ENCODE measurements around the gene TCOF1.
"Not testable (repeated sequence)": the region's sequence is repeated elsewhere in the genome, so short reads cannot be mapped to it uniquely, and the experiment has no call there.

The TCOF1 gene

DNA sequence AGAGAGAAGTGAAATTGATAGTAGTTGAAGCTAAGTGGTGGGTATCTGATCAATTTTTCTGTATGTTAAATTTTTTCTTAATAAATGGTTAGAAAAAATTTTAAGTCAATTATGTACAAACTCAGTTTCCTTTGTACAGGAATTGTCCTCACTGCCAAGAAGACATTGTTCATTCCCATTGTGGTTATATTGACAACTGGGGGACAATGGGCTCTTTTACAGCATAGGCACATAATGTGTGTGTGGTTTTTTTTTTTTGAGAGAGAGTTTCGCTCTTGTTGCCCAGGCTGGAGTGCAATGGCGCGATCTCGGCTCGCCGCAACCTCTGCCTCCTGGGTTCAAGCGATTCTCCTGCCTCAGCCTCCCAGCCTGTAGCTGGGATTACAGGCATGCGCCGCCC, 68.7 kb downstream of the TCOF1 start:
- not testable (repeated sequence) for H3K27me3 ChIP-seq (ENCODE audit: low read depth, low read length); H3K4me1 ChIP-seq (ENCODE audit: control insufficient read depth in 1 of 2, insufficient read depth in 2 of 2, low read length in 2 of 2); H3K27ac ChIP-seq (ENCODE audit: low read length); H3K36me3 ChIP-seq (ENCODE audit: control insufficient read depth in 1 of 2, insufficient read depth in 2 of 2, low read length in 2 of 2); H3K4me3 ChIP-seq (ENCODE audit: low read depth in 1 of 2, low read length in 2 of 2); H3K9me3 ChIP-seq (ENCODE audit: control insufficient read depth in 1 of 2, low read length in 2 of 2)

DNA sequence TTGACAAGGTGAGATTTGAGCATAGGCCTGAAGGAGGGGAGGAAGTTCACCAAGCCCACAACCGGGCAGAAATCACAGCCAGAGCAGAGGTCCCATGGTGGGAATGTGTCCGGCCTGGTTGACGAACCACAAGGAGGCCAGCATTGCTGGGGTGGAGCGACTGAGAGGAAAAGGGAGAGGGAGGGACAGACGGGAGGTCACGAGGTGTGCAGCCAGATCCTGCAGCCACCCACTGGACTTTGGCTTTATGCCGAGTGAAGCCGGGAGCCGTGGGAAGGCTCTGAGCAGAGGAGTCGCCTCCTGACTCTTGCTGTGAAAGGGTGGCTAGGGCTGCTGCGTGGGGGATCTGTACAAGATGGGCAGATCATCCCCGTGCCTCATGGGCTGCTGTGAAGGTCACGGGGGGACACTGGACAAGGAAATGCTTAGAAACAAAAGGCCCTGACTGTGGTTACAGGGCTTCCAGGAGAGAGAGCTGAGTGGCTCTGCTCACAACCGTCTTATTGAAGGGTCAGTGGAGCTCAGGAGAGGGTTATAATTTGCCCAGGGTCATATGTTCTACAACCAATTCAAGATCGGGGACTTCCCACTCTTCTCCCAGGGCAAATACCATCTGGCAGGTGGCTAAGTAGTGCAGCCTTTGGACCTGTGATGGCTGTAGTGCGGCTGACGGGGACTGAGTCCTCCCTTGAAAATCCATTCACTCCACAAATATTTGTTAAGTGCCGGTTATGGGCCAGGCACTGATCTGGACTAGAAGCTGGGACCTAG, 70.8 kb downstream of the TCOF1 start:
- Histone ChIP-seq H3K9me3 (ENCODE audit: control insufficient read depth in 1 of 2, low read length in 2 of 2) (no peaks in the 10 kb centered on the region), H3K27ac (ENCODE audit: low read length) (no peak overlapping the region), H3K4me1 (ENCODE audit: control insufficient read depth in 1 of 2, insufficient read depth in 2 of 2, low read length in 2 of 2) (peaks cover 0 to 4% of the 10 kb centered on the region in 2 donors), H3K4me3 (ENCODE audit: low read depth in 1 of 2, low read length in 2 of 2) (no peak overlapping the region), H3K27me3 (ENCODE audit: low read depth, low read length) (no peaks in the 10 kb centered on the region), H3K36me3 (ENCODE audit: control insufficient read depth in 1 of 2, insufficient read depth in 2 of 2, low read length in 2 of 2) (no peaks in the 10 kb centered on the region)

DNA sequence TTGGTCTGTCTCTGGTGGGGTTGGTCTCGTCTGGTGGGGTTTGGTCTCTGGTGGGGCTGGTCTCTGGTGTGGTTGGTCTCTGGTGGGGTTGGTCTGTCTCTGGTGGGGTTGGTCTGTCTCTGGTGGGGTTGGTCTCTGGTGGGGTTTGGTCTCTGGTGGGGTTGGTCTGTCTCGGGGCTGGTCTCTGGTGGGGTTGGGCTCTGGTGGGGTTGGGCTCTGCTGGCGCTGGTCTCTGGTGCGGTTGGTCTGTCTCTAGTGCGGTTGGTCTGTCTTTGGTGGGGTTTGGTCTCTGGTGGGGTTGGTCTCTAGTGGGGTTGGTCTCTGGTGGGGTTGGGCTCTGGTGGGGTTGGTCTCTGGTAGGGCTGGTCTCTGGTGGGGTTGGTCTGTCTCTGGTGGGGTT, 71.5 kb downstream of the TCOF1 start:
- Histone ChIP-seq H3K9me3 (ENCODE audit: control insufficient read depth in 1 of 2, low read length in 2 of 2) (no peaks in the 10 kb centered on the region), H3K36me3 (ENCODE audit: control insufficient read depth in 1 of 2, insufficient read depth in 2 of 2, low read length in 2 of 2) (no peaks in the 10 kb centered on the region), H3K27ac (ENCODE audit: low read length) (no peak overlapping the region)

DNA sequence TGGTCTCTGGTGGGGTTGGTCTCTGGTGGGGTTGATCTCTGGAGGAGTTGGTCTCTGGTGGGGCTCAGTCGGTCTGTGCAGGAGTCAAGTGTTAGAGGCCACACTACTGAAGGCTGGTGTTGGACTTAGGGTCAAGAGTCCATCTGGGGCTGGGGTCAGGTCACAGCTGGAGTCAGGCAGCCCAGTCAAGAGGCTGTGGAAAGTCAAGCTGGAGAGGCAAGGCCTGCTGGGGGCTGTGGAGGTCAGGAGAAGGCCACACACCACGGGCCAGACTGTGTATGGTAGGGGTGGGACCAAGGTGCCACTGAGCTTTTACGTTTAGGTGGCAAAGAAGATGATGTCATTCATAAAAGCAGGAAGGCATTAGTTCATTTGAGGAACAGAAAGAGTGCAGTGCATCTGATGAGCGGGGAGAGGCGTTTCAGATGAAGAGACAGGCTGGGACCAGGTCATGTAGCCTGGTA, 71.9 kb downstream of the TCOF1 start:
- no peak overlapping the region for H3K27ac ChIP-seq (ENCODE audit: low read length)
- H3K9me3 ChIP-seq (ENCODE audit: control insufficient read depth in 1 of 2, low read length in 2 of 2): no peaks in the 10 kb centered on the region
- peaks cover 0 to 4% of the 10 kb centered on the region in 2 donors for H3K4me1 ChIP-seq (ENCODE audit: control insufficient read depth in 1 of 2, insufficient read depth in 2 of 2, low read length in 2 of 2)
- no peaks in the 10 kb centered on the region for H3K36me3 ChIP-seq (ENCODE audit: control insufficient read depth in 1 of 2, insufficient read depth in 2 of 2, low read length in 2 of 2)
- H3K4me3 ChIP-seq (ENCODE audit: low read depth in 1 of 2, low read length in 2 of 2): no peak overlapping the region
- no peaks in the 10 kb centered on the region for H3K27me3 ChIP-seq (ENCODE audit: low read depth, low read length)

More for the DNA sequence above, 71.5 kb downstream of the TCOF1 start:
- H3K4me3 ChIP-seq (ENCODE audit: low read depth in 1 of 2, low read length in 2 of 2): no peak overlapping the region
- no peaks in the 10 kb centered on the region for H3K27me3 ChIP-seq (ENCODE audit: low read depth, low read length)
- H3K4me1 ChIP-seq (ENCODE audit: control insufficient read depth in 1 of 2, insufficient read depth in 2 of 2, low read length in 2 of 2): peaks cover 0 to 4% of the 10 kb centered on the region in 2 donors

DNA sequence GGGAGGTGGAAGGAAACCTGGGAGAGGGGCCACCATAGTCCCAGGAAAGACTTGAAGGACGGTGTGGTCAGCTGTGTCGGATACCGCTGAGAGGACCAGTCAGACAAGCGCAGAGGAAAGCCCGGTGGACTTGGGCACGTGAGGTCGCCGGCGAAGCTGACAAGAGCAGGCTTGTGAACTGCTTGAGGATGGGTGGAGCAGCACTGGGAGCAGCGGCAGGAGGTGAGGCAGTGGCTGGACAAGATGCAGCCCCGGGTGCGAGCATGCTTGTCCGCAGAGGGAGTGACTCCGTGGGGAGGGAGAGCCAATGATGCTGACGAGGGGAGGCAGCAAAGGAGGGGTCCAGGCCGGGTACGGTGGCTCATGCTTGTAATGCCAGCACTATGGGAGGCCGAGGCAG, 73.6 kb downstream of the TCOF1 start:
- Histone ChIP-seq H3K4me1 (ENCODE audit: control insufficient read depth in 1 of 2, insufficient read depth in 2 of 2, low read length in 2 of 2) (peaks cover 0 to 4% of the 10 kb centered on the region in 2 donors), H3K9me3 (ENCODE audit: control insufficient read depth in 1 of 2, low read length in 2 of 2) (no peaks in the 10 kb centered on the region), H3K27ac (ENCODE audit: low read length) (no peak overlapping the region), H3K4me3 (ENCODE audit: low read depth in 1 of 2, low read length in 2 of 2) (no peak overlapping the region), H3K36me3 (ENCODE audit: control insufficient read depth in 1 of 2, insufficient read depth in 2 of 2, low read length in 2 of 2) (no peaks in the 10 kb centered on the region), H3K27me3 (ENCODE audit: low read depth, low read length) (no peaks in the 10 kb centered on the region)

DNA sequence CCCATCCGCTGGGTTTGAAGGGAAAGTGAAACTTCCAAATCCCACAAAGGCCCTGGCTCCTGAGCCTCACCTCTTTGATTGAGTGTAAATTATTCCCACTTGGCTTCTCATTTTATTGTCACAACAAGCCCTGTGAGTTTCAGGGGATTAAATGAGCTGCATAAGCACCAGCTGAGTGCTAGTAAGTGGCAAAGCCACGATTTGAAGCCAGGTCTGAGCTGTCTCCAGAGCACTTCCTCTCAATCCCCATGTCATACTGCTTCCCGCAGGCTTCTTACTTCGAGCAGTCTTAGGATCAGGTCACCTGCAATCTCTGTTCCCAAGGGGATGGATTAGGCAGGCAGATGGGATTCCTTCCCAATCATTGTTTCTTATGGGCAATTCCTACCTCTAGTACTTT, 74.1 kb downstream of the TCOF1 start:
- no peak overlapping the region for H3K4me3 ChIP-seq (ENCODE audit: low read depth in 1 of 2, low read length in 2 of 2)

DNA sequence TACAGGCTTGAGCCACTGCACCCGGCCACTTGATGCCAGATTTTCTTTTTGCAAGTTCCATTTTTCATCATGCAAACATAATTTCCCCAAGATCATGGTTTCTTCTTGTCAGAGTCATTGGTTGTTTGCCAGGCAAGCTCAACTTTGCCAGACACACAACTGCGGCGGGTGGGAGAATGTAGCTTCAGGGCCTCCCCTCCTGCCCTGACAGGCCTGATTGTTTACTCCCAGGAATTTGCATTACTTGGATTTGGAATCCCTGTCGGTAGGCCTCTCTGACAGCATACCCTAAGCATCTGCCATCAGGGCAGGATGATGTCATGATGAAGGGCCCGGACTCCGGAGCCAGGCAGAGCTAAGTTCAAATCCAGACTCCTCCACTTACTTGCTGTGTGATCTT, 77.0 kb downstream of the TCOF1 start:
- Histone ChIP-seq H3K4me3 (ENCODE audit: low read depth in 1 of 2, low read length in 2 of 2) (no peak overlapping the region), H3K27ac (ENCODE audit: low read length) (no peak overlapping the region), H3K4me1 (ENCODE audit: control insufficient read depth in 1 of 2, insufficient read depth in 2 of 2, low read length in 2 of 2) (no peaks in the 10 kb centered on the region), H3K36me3 (ENCODE audit: control insufficient read depth in 1 of 2, insufficient read depth in 2 of 2, low read length in 2 of 2) (no peaks in the 10 kb centered on the region), H3K27me3 (ENCODE audit: low read depth, low read length) (no peaks in the 10 kb centered on the region), H3K9me3 (ENCODE audit: control insufficient read depth in 1 of 2, low read length in 2 of 2) (no peaks in the 10 kb centered on the region)

More for the DNA sequence above, 74.1 kb downstream of the TCOF1 start:
- Histone ChIP-seq H3K27ac (ENCODE audit: low read length) (no peak overlapping the region), H3K27me3 (ENCODE audit: low read depth, low read length) (no peaks in the 10 kb centered on the region), H3K9me3 (ENCODE audit: control insufficient read depth in 1 of 2, low read length in 2 of 2) (no peaks in the 10 kb centered on the region), H3K36me3 (ENCODE audit: control insufficient read depth in 1 of 2, insufficient read depth in 2 of 2, low read length in 2 of 2) (no peaks in the 10 kb centered on the region), H3K4me1 (ENCODE audit: control insufficient read depth in 1 of 2, insufficient read depth in 2 of 2, low read length in 2 of 2) (peaks cover 0 to 4% of the 10 kb centered on the region in 2 donors)

DNA sequence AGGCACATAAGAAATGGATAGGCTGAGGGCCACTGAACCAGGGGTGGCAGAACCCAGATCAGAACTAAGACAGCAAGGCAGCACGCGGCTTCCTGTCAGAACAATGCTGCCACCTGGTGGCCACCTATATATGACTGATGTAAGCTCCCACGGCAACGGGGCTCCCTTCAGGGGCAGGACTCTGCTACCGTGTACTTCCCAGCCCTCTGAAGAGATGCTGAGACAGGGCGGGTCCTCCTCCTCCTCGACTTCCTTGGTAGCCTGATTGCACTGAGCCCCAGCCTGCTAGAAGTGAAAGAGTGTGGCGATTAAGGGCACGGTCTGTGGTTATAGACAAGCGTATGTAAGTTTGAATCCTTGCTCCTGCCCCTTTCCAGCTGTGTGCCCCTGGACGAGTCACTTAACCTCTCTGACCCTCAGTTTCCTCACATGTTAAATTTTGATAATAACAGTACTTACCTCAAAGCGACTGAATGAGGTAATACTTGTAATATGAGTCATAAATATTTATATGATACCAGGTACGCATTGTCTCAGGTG, 78.7 kb downstream of the TCOF1 start:
- Histone ChIP-seq H3K4me1 (ENCODE audit: control insufficient read depth in 1 of 2, insufficient read depth in 2 of 2, low read length in 2 of 2) (no peaks in the 10 kb centered on the region), H3K9me3 (ENCODE audit: control insufficient read depth in 1 of 2, low read length in 2 of 2) (no peaks in the 10 kb centered on the region), H3K27ac (ENCODE audit: low read length) (no peak overlapping the region), H3K4me3 (ENCODE audit: low read depth in 1 of 2, low read length in 2 of 2) (no peak overlapping the region), H3K27me3 (ENCODE audit: low read depth, low read length) (no peaks in the 10 kb centered on the region), H3K36me3 (ENCODE audit: control insufficient read depth in 1 of 2, insufficient read depth in 2 of 2, low read length in 2 of 2) (no peaks in the 10 kb centered on the region)

DNA sequence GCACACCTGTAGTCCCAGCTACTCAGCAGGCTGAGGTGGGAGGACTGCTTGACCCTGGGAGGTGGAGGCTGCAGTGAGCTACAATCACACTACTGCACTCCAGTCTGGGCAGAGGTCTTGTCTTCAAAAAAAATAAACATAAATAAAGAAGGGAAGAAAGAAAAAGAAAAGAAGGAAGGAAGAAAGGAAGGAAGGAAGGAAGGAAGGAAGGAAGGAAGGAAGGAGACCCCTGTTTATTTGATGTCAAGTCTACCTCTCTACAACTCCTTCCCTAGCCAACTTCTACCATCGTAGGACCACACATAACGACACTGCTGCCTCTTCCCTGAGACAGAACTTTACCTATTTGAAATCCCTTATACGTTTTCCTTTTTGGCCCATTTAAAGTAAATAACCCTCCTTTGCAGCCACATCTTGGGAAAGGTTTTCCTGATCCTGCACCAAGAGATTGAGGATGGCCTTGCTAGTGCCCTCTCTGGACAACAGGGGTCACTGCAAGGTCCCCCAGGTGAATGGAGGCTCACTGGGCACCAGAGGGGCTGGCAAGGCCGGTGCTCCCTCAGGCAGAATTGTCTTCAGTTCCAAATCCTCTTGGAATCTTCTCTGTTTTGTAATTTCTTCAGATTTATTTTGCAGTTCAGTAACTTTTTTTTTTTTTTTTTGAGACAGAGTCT, 81.5 kb downstream of the TCOF1 start:
- no peak overlapping the region for H3K27ac ChIP-seq (ENCODE audit: low read length)
- H3K27me3 ChIP-seq (ENCODE audit: low read depth, low read length): no peaks in the 10 kb centered on the region
- no peaks in the 10 kb centered on the region for H3K9me3 ChIP-seq (ENCODE audit: control insufficient read depth in 1 of 2, low read length in 2 of 2)
- peaks cover 9% of the 10 kb centered on the region in 2 donors for H3K36me3 ChIP-seq (ENCODE audit: control insufficient read depth in 1 of 2, insufficient read depth in 2 of 2, low read length in 2 of 2)
- H3K4me3 ChIP-seq (ENCODE audit: low read depth in 1 of 2, low read length in 2 of 2): no peak overlapping the region
- H3K4me1 ChIP-seq (ENCODE audit: control insufficient read depth in 1 of 2, insufficient read depth in 2 of 2, low read length in 2 of 2): peaks cover 0 to 6% of the 10 kb centered on the region in 2 donors

DNA sequence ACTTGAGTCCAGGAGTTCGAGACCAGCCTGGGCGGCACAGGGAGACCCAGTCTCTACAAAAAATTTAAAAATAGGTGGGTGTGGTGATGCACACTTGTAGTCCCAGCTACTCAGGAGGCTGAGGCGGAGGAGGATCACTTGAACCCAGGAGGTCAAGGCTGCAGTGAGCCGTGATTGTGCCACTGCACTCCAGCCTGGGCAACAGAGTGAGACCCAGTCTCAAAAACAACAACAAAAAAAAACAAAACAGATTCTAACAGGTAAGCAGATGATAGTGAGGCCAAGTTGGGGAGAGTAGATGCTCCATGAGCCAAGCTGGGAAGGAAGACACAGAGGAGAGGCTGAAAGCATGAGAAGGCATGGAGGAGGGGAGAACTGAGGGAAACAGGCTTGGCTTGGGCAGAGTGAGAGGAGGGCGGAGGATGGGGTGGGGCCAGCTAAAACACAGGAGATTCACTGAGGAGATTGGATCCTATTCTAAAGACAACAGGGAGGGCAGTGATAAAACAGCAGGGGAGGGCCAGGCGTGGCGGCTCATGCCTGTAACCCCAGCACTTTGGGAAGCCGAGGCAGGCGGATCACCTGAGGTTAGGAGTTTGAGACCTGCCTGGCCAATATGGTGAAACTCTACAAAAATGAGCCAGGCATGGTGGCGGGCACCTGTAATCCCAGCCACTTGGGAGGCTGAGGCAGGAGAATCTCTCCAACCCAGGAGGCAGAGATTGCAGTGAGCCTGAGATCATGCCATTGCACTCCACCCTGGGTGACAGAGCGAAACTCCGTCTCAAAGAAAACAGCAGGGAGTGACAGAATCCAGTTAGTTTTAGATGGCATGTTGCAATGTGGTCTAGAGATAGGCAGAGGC, 83.7 kb downstream of the TCOF1 start:
- Histone ChIP-seq H3K27me3 (ENCODE audit: low read depth, low read length) (no peaks in the 10 kb centered on the region), H3K27ac (ENCODE audit: low read length) (no peak overlapping the region), H3K9me3 (ENCODE audit: control insufficient read depth in 1 of 2, low read length in 2 of 2) (no peaks in the 10 kb centered on the region), H3K4me3 (ENCODE audit: low read depth in 1 of 2, low read length in 2 of 2) (no peak overlapping the region), H3K4me1 (ENCODE audit: control insufficient read depth in 1 of 2, insufficient read depth in 2 of 2, low read length in 2 of 2) (peaks cover 0 to 6% of the 10 kb centered on the region in 2 donors), H3K36me3 (ENCODE audit: control insufficient read depth in 1 of 2, insufficient read depth in 2 of 2, low read length in 2 of 2) (peaks cover 29 to 31% of the 10 kb centered on the region in 2 donors)
